ENCODE results near the gene JAZF1. TPM values are rescaled to one million over a fixed set of nuclear protein-coding genes. Genes with fewer than 3 reads are reported as not detected.

JAZF1 gene
- total RNA-seq, 1 experiment from 2014 or later, result 3.4 TPM

DNA sequence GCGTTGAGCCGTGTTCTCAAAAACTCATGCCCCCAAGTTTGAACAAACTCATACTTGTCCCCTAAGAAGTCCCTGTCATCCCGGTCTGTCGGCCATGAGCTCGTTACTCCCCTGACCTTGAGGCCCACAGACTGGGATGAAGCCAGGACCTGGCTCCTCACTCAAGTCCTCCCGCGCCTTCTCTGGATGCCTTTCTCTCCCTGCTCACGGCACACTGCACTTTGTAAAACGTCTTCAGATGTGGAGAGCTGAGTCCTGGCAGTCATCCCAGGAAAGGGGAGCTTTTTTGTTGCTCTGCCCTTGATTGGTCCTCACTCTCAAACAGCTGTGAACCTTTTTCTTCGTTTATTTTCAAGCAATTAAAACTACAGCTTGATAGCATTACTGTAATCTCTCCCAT lies 110.8 kb downstream of the JAZF1 start:
- TF ChIP-seq REST (IDR thresholded peaks at IDR 0.05; ENCODE audit: low read depth) (no peak), ELF1 (IDR thresholded peaks at IDR 0.05; ENCODE audit: borderline replicate concordance, low read depth) (no peak), EGR1 (IDR thresholded peaks at IDR 0.05; ENCODE audit: low read depth) (no peak), EZH2 (IDR thresholded peaks at IDR 0.05) (no peak), POLR2A (IDR thresholded peaks at IDR 0.05; ENCODE audit: borderline replicate concordance, extremely low read depth, insufficient read depth, insufficient read length) (no peak)
- no peaks in the 10 kb centered on the region for H3K9me2 ChIP-seq (ENCODE audit: insufficient read depth)

DNA sequence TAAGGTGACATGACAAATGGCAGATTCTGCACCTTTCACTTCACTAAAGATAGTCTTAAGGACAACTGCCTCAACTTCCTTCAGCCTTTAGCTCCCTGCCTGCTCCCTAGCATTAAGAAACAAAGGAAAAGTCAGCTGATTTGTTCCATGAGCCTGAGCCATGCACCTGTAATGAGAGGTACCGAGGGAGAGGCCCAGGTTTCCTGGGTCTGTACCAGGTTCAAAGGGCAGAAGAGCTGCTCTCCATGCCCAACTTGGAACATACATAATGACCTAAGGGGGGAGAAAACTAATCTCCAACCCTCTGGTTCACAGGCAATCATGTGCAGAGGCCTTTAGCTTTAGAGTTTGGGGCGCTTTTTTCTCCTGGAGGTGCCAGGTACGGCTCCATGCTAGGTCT lies 111.2 kb downstream of the JAZF1 start:
- CTCF ChIA-PET, result interaction anchor here (1.7 to 2.7 kb wide), 3 partner anchors 7 to 24 kb away, joined by 6 to 23 read pairs (median 6); no protein-coding TSS in a partner anchor

More for the DNA sequence above, 110.8 kb downstream of the JAZF1 start:
- intact Hi-C loops (cut with micrococcal nuclease), result no loop called here
- ChIA-PET RAD21 (ENCODE audit: low non-redundant PET in 1 of 2, low total read pairs in 2 of 2, uncharacterized antibody in 2 of 2, unreplicated experiment in 2 of 2) (interaction anchor here (0.6 to 1.7 kb wide), 2 partner anchors 8 to 149 kb away, joined by 3 to 5 read pairs; no protein-coding TSS in a partner anchor), POLR2A (no interaction called here), CTCF (interaction anchor here (1.7 to 2.7 kb wide), 3 partner anchors 8 to 24 kb away, joined by 6 to 23 read pairs (median 6); no protein-coding TSS in a partner anchor)
- BruUV-seq (replicated peaks), result no TSS peak
- Histone ChIP-seq H3K9ac (ENCODE audit: low read length) (no peak overlapping the region), H3K36me3 (ENCODE audit: control insufficient read depth in 1 of 2, insufficient read depth in 2 of 2, low read length in 2 of 2) (no peaks in the 10 kb centered on the region), H3K9me3 (ENCODE audit: control insufficient read depth in 1 of 2, insufficient read depth in 1 of 2, low read depth in 1 of 2, low read length in 2 of 2) (no peaks in the 10 kb centered on the region), H3K79me2 (ENCODE audit: insufficient read depth, low read length) (no peaks in the 10 kb centered on the region), H3K27ac (ENCODE audit: low read depth, low read length) (no peak overlapping the region), H3K27me3 (ENCODE audit: insufficient read depth, low read length) (no peaks in the 10 kb centered on the region), H3K4me2 (ENCODE audit: low read length) (no peak overlapping the region), H2AFZ (ENCODE audit: low read depth, low read length, poor library complexity, severe bottlenecking) (no peak overlapping the region), H4K20me1 (ENCODE audit: insufficient read depth) (no peaks in the 10 kb centered on the region), H3K4me3 (replicated peaks in 1 of 2; ENCODE audit: low read depth in 1 of 2, low read length in 2 of 2) (no peak overlapping the region), H3K4me1 (ENCODE audit: control insufficient read depth in 1 of 2, insufficient read depth in 2 of 2, low read length in 2 of 2) (no peaks in the 10 kb centered on the region)
- no peak for DNase-seq (ENCODE audit: low read depth, low spot score)
- no peak for ATAC-seq

More for the DNA sequence above, 111.2 kb downstream of the JAZF1 start:
- TF ChIP-seq REST (IDR thresholded peaks at IDR 0.05; ENCODE audit: low read depth), result no peak
- RAD21 ChIA-PET (ENCODE audit: low non-redundant PET in 1 of 2, low total read pairs in 2 of 2, uncharacterized antibody in 2 of 2, unreplicated experiment in 2 of 2), result interaction anchor here in 1 of 2 experiments (0.6 kb wide), 1 partner anchor 149 kb away, joined by 3 read pairs; no protein-coding TSS in a partner anchor
- POLR2A ChIA-PET, result no interaction called here
- Histone ChIP-seq H3K4me3 (replicated peaks in 1 of 2; ENCODE audit: low read depth in 1 of 2, low read length in 2 of 2) (no peak overlapping the region), H3K4me2 (ENCODE audit: low read length) (no peak overlapping the region), H3K36me3 (ENCODE audit: control insufficient read depth in 1 of 2, insufficient read depth in 2 of 2, low read length in 2 of 2) (no peaks in the 10 kb centered on the region), H3K27ac (ENCODE audit: low read depth, low read length) (no peak overlapping the region), H3K9me3 (ENCODE audit: control insufficient read depth in 1 of 2, insufficient read depth in 1 of 2, low read depth in 1 of 2, low read length in 2 of 2) (no peaks in the 10 kb centered on the region), H3K79me2 (ENCODE audit: insufficient read depth, low read length) (no peaks in the 10 kb centered on the region), H3K27me3 (ENCODE audit: insufficient read depth, low read length) (no peaks in the 10 kb centered on the region), H3K4me1 (ENCODE audit: control insufficient read depth in 1 of 2, insufficient read depth in 2 of 2, low read length in 2 of 2) (no peaks in the 10 kb centered on the region), H3K9ac (ENCODE audit: low read length) (no peak overlapping the region), H3K9me2 (ENCODE audit: insufficient read depth) (no peaks in the 10 kb centered on the region), H4K20me1 (ENCODE audit: insufficient read depth) (no peaks in the 10 kb centered on the region), H2AFZ (ENCODE audit: low read depth, low read length, poor library complexity, severe bottlenecking) (no peak overlapping the region)
- no peak for ATAC-seq
- intact Hi-C loops (cut with micrococcal nuclease), result no loop called here
- DNase-seq (ENCODE audit: low read depth, low spot score), result no peak
- no TSS peak for BruUV-seq (replicated peaks)
